Endothelial cell of umbilical vein (primary cell): Measurements from ENCODE around the gene KCNQ1OT1.

Experiments
- CTCF ChIP-seq, 2 donors: IDR thresholded peaks; 1 replicate in 1 of 2; 2 replicates in 1 of 2; pipeline ENCODE4 v1.5.1; 2011; ENCODE audit warnings: low read length in 2 of 2, mild to moderate bottlenecking in 2 of 2, moderate library complexity in 2 of 2, control low read depth in 1 of 2, inconsistent platforms in 1 of 2, low read depth in 1 of 2; ENCODE audit not compliant: insufficient read depth in 1 of 2; ENCODE audit errors: extremely low read depth in 1 of 2
- EZH2 ChIP-seq: IDR thresholded peaks from 2 replicates; pipeline ENCODE4 v1.6.1; 2012; ENCODE audit warnings: borderline replicate concordance, low read depth, mild to moderate bottlenecking, moderate library complexity, low read length, inconsistent platforms; ENCODE audit not compliant: severe bottlenecking
- TF ChIP-seq, protein P1 (sequence below): IDR thresholded peaks from 2 replicates; pipeline ENCODE4 v1.6.1; 2011; ENCODE audit not compliant: insufficient read depth, insufficient read length

DNA sequence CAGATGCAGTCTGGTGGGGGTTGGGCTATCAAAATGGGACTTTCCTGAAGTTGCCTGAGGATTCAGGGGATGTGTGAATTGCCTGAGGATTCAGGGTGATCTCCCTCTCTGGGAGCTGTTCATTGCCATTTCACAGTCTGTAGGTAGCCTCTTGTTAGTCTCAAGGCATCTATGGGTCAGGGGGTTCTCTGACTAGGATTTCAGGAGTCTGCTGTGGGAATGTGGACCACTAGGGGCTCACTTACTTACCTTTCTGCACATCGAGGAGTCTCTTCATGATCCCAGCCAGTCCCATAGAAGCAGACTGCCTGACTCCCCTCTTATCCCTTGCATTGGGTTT lies 54.0 kb downstream of the KCNQ1OT1 start:
- no peak for TF ChIP-seq CTCF (IDR thresholded peaks at IDR 0.05; ENCODE audit: extremely low read depth in 1 of 2, insufficient read depth in 1 of 2, low read depth in 1 of 2, low read length in 2 of 2)
- TF ChIP-seq EZH2 = no peak
- TF ChIP-seq, protein P1, sequence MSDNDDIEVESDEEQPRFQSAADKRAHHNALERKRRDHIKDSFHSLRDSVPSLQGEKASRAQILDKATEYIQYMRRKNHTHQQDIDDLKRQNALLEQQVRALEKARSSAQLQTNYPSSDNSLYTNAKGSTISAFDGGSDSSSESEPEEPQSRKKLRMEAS = no peak
